GM12892 (cell line): ENCODE data around the gene ABCB10.

Experiments used
- POLR2A ChIP-seq: IDR thresholded peaks from 2 replicates; pipeline ENCODE4 v1.6.1; 2011; ENCODE audit warnings: low read depth, low read length, control low read depth
- POLR2AphosphoS5 ChIP-seq: IDR thresholded peaks from 2 replicates; pipeline ENCODE4 v1.6.1; 2011; ENCODE audit warnings: low read depth, low read length, control low read depth
- TAF1 ChIP-seq: IDR thresholded peaks from 2 replicates; pipeline ENCODE4 v1.6.1; 2011; ENCODE audit warnings: low read depth, mild to moderate bottlenecking, control low read depth, low read length, borderline replicate concordance

GRCh38 chr1:229535230-229535629 lies 23.3 kb downstream of the ABCB10 start:
- TF ChIP-seq TAF1, result no peak
- TF ChIP-seq POLR2AphosphoS5, result no peak
- TF ChIP-seq POLR2A, result no peak
